Measurements from ENCODE around the gene HDAC4. TPM values are rescaled to one million over a fixed set of nuclear protein-coding genes. Genes with fewer than 3 reads are reported as not detected.
A peak's percentile ranks its signal among the peaks of the same experiment; 100 is the strongest.

HDAC4 gene
- total RNA-seq, 1 experiment from 2014 or later: 11.3 TPM

GRCh38 chr2:239224199-239224570, 176.6 kb downstream of the HDAC4 start:
- H3K4me1 ChIP-seq: peaks cover 55% of the 10 kb centered on the region

DNA sequence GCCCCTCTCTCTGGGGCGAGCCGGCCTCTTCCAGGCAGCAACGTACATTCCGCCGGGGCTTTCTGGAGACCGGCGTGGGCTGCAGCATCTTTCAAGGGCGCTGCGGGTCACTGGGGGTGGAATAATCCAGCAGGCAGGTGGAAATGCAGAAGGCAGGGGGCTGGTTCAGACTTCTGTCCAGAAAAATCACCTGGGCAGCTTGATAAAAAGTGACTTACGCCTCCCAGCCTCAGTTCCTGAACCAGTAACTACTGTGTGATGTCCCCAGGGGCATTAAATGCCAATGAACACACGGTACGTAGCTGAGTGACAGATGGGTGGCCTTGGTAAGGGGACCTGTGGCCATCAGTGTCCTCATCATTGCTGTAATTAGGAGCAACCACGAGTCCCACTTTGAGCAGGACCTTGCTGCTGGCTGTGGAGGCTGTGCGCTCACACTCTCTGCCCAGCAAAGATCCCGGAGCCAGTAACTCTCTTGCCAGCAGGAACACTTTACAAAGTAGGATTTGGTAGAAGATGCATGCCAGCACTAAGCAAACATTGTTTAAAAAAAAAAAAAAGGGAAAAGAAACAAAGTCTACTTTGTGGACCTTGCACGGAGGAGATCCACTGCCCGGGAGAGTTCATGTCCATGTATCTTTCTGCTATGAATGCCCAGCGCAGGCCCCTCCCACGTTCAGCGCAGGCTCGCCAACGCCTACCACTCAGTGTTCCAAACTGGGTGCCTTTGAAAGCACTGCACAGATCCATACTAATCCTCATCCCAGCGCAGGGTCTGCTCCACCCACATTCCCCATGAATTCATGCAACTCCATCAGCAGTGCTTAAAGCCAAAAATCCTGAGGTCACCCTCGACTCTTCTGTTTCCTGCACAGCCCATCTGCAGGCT, 177.3 kb downstream of the HDAC4 start:
- H3K9me3 ChIP-seq (replicated peaks): no peaks in the 10 kb centered on the region
- peak overlapping the region; percentile 88 for H3K27ac ChIP-seq
- peak; percentile 74 to 80 for DNase-seq
- no peaks in the 10 kb centered on the region for H3K27me3 ChIP-seq
- peaks cover 53% of the 10 kb centered on the region for H3K4me1 ChIP-seq
- peak overlapping the region; percentile 42 for H3K4me3 ChIP-seq
- no peaks in the 10 kb centered on the region for H3K36me3 ChIP-seq

More at GRCh38 chr2:239224199-239224570, 176.6 kb downstream of the HDAC4 start:
- peak; percentile 79 to 83 for DNase-seq
- Histone ChIP-seq H3K36me3 (no peaks in the 10 kb centered on the region), H3K27ac (peak overlapping the region; percentile 88), H3K27me3 (no peaks in the 10 kb centered on the region), H3K4me3 (peak overlapping the region; percentile 42), H3K9me3 (replicated peaks) (no peaks in the 10 kb centered on the region)

- no peaks in the 10 kb centered on the region for H3K36me3 ChIP-seq
- peak overlapping the region; percentile 88 for H3K27ac ChIP-seq
- H3K4me3 ChIP-seq: peak overlapping the region; percentile 42
- DNase-seq: peak in 1 of 2 experiments; percentile 29
- H3K27me3 ChIP-seq: no peaks in the 10 kb centered on the region
- H3K4me1 ChIP-seq: peaks cover 46% of the 10 kb centered on the region
- H3K9me3 ChIP-seq (replicated peaks): no peaks in the 10 kb centered on the region
Measured at GRCh38 chr2:239222706-239223309, 178.0 kb downstream of the HDAC4 start.

DNA sequence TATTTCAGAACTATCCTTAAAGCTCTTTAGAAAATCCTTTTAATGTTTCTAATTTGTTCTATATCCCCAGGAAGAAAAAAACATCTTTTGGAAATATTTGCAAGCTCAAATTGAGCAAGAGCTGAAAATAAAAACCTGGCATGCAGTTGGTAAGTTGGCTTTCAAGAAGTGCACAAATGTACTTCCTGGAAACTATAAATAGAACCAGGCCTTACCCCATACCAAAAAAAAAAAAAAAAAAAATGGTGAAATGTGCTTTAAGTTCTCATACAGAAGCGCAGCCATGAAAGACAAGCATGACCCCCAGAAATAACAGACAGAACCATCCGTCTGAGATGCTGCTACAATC, 178.5 kb downstream of the HDAC4 start:
- Histone ChIP-seq H3K27me3 (no peaks in the 10 kb centered on the region), H3K36me3 (no peaks in the 10 kb centered on the region), H3K4me1 (peaks cover 44% of the 10 kb centered on the region), H3K9me3 (replicated peaks) (no peaks in the 10 kb centered on the region), H3K4me3 (peak overlapping the region; percentile 42; the same call in 1 of the 2 replicates), H3K27ac (no peak overlapping the region; the same call in 1 of the 2 replicates)
- peak in 1 of 2 experiments; percentile 13 for DNase-seq

GRCh38 chr2:239220981-239221396, 179.8 kb downstream of the HDAC4 start:
- DNase-seq: no peak
- no peaks in the 10 kb centered on the region for H3K9me3 ChIP-seq (replicated peaks)
- H3K27me3 ChIP-seq: no peaks in the 10 kb centered on the region
- H3K4me1 ChIP-seq: peaks cover 32% of the 10 kb centered on the region
- no peak overlapping the region for H3K4me3 ChIP-seq
- H3K27ac ChIP-seq: no peak overlapping the region
- H3K36me3 ChIP-seq: no peaks in the 10 kb centered on the region

DNA sequence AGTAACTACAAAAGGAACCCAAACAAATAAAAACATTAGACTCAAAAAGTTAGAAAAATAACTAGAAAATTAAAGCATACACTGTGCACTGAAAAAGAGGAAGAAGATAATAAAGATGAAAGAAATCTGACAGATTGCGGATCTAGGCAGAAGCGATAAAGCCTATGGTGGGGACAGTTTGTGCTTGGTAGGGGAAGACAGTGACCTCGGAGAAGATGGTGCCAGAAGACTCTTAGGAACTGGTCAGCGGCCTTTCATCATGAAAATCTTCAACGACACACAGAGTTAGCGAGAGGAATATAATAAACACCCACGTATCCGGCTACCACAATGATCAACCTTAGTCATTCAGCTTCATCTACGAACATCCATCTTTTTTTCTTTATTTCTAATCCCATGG, 180.5 kb downstream of the HDAC4 start:
- DNase-seq: no peak
- no peaks in the 10 kb centered on the region for H3K36me3 ChIP-seq
- no peaks in the 10 kb centered on the region for H3K27me3 ChIP-seq
- no peaks in the 10 kb centered on the region for H3K9me3 ChIP-seq (replicated peaks)
- H3K4me3 ChIP-seq: no peak overlapping the region
- peaks cover 26% of the 10 kb centered on the region for H3K4me1 ChIP-seq
- H3K27ac ChIP-seq: no peak overlapping the region

- no peak overlapping the region for H3K27ac ChIP-seq
- H3K9me3 ChIP-seq (replicated peaks): no peaks in the 10 kb centered on the region
- no peaks in the 10 kb centered on the region for H3K36me3 ChIP-seq
- no peaks in the 10 kb centered on the region for H3K4me1 ChIP-seq
- H3K4me3 ChIP-seq: no peak overlapping the region
- H3K27me3 ChIP-seq: no peaks in the 10 kb centered on the region
- DNase-seq: no peak
Measured at GRCh38 chr2:239216614-239217273, 184.1 kb downstream of the HDAC4 start.

DNA sequence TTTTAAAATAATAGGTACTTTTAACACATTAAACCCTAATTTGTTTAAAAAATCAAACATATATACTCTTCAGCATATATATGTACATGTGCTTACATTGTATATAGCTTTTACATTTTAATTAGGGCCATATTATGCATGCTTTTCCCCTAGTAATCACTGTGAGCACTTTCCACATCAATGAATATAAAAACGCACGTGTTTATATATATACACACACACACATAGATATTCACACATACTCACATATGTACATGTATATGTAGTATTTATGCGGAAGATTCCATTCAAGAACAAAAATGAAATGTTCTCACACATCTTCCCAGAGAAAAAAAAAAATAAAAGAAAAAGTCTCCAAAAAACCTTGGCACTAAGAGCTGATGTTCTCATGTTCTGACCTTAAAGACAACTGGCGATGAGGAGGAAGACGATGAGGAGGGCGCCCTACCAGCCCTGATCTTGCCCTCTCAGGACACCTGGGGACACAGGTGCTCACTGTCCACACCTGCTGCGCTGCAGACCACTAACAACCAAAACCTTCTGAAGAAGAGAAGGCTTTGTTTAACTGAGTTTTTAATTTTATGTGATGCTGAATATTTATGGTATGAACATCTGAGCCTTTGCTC, 184.7 kb downstream of the HDAC4 start:
- H3K9me3 ChIP-seq (replicated peaks): no peaks in the 10 kb centered on the region
- no peak overlapping the region for H3K27ac ChIP-seq
- no peaks in the 10 kb centered on the region for H3K27me3 ChIP-seq
- no peaks in the 10 kb centered on the region for H3K4me1 ChIP-seq
- no peak for DNase-seq
- no peaks in the 10 kb centered on the region for H3K36me3 ChIP-seq
- H3K4me3 ChIP-seq: no peak overlapping the region

- no peak overlapping the region for H3K27ac ChIP-seq
- no peak for DNase-seq
- H3K36me3 ChIP-seq: no peaks in the 10 kb centered on the region
- H3K4me3 ChIP-seq: no peak overlapping the region
- H3K27me3 ChIP-seq: no peaks in the 10 kb centered on the region
- H3K4me1 ChIP-seq: no peaks in the 10 kb centered on the region
- H3K9me3 ChIP-seq (replicated peaks): no peaks in the 10 kb centered on the region
Measured at GRCh38 chr2:239215136-239215925, 185.5 kb downstream of the HDAC4 start.

GRCh38 chr2:239214725-239215124, 186.1 kb downstream of the HDAC4 start:
- no peaks in the 10 kb centered on the region for H3K36me3 ChIP-seq
- H3K27me3 ChIP-seq: no peaks in the 10 kb centered on the region
- no peaks in the 10 kb centered on the region for H3K4me1 ChIP-seq
- no peak overlapping the region for H3K27ac ChIP-seq
- DNase-seq: no peak
- H3K9me3 ChIP-seq (replicated peaks): no peaks in the 10 kb centered on the region
- H3K4me3 ChIP-seq: no peak overlapping the region

GRCh38 chr2:239213643-239214101, 187.1 kb downstream of the HDAC4 start:
- DNase-seq: no peak
- no peaks in the 10 kb centered on the region for H3K4me1 ChIP-seq
- no peaks in the 10 kb centered on the region for H3K9me3 ChIP-seq (replicated peaks)
- H3K4me3 ChIP-seq: no peak overlapping the region
- H3K27ac ChIP-seq: no peak overlapping the region
- H3K36me3 ChIP-seq: no peaks in the 10 kb centered on the region
- H3K27me3 ChIP-seq: no peaks in the 10 kb centered on the region

DNA sequence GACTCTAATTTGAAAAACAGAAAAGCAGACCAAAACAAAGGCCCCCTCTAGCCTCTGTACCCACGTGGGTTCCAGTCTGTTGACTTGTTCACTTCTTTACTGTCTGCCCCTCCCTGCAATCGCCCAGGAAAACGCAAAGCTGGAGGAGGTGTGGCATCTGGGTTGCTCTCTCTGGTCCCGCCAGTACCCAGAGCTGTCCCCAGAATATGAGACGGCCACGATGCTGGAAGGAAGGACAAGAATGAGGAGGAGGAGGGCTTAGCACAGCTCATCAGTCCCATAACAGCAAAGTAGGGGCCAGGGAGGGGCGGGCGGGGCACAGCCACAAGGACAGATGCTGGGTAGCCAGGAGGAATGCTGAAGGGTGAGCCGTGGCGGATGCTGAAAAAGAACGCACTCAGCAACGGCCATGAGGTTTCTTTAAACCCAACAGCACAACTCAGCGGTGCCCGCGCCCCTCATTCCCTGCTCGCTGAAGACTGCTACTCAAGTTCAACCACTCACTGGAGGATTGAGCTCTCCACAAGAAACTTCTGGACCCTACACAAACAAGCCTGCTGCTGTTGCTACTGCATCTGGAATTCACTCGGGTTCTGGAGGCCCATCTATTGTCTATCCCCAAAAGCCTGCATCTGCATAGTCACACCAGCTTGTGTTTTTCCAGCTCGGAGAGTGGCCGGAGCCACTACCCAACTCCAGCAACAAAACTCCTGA, 187.7 kb downstream of the HDAC4 start:
- Histone ChIP-seq H3K36me3 (no peaks in the 10 kb centered on the region), H3K4me1 (no peaks in the 10 kb centered on the region), H3K4me3 (no peak overlapping the region), H3K27me3 (no peaks in the 10 kb centered on the region), H3K27ac (no peak overlapping the region), H3K9me3 (replicated peaks) (no peaks in the 10 kb centered on the region)
- DNase-seq: no peak

DNA sequence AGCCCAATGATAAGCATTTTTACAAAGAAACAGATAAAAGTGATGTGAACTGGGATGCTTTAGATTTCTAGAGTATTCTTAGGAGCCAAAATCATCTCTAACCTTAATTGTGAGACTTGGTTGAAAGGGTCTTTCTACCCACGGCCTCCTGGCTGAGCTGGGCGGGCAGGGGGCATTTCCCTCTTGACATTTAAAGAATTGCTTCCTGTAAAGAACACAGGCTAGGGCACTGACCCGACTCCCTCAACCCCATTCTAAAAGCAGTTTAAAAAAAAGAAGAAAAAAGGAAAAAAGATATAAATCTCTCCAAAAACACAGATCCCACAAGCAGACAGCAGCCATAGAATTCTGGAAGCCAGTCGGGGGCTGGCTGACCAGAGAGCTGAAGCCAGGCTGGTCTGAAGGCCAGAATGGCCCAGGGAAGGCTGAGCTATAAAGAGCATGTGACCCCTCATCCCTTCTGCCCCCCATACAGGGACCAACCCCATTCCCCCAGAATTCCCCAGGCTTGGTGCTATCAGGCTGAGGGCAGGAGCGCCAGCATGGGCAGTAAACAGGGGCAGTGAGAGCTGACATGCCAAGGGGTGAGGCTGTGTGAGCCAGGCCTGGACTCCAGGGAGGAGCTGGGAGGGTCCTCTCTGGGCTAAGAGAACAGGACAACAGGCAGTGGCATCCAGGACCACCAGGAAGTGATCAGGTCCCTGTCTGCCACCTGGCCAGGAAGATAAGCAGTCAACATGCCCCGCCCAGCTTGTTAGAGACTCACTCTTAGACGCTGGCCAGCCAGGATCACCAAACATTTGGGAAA, 188.5 kb downstream of the HDAC4 start:
- DNase-seq: no peak
- no peaks in the 10 kb centered on the region for H3K27me3 ChIP-seq
- no peaks in the 10 kb centered on the region for H3K9me3 ChIP-seq (replicated peaks)
- no peaks in the 10 kb centered on the region for H3K4me1 ChIP-seq
- no peak overlapping the region for H3K27ac ChIP-seq
- H3K36me3 ChIP-seq: no peaks in the 10 kb centered on the region
- no peak overlapping the region for H3K4me3 ChIP-seq

Measured in SJCRH30 (cell line).